Right atrium auricular region (tissue), 2 donors: ENCODE results near the gene PRPF19. TPM values are rescaled to one million over a fixed set of nuclear protein-coding genes. Genes with fewer than 3 reads are reported as not detected.

Experiments
- DNase-seq: peaks from one replicate; pipeline ENCODE4 v3.0.0-alpha.2; 2019; ENCODE audit warnings: low spot score
- H3K27ac ChIP-seq, 2 donors: fragments of 200-600 bp; sonication (generic); 1 replicate in 1 of 2; 2 replicates in 1 of 2; pipeline ENCODE4 v1.5.1; 2016 to 2019
- H3K27me3 ChIP-seq, 2 donors: fragments of 200-600 bp; sonication (generic); one replicate each; pipeline versions ENCODE4 v1.5.1 to v1.6.0; 2017 to 2019
- H3K36me3 ChIP-seq: fragments of 200-600 bp; sonication (generic); one replicate; pipeline ENCODE4 v1.5.1; 2016
- H3K4me1 ChIP-seq, 2 donors: fragments of 200-600 bp; sonication (generic); one replicate each; pipeline versions ENCODE4 v1.5.1 to v1.6.0; 2017 to 2019
- H3K4me3 ChIP-seq, 2 donors: fragments of 200-600 bp; sonication (generic); 1 replicate in 1 of 2; 2 replicates in 1 of 2; pipeline ENCODE4 v1.5.1; 2017 to 2019; ENCODE audit warnings: mild to moderate bottlenecking in 1 of 2, moderate library complexity in 1 of 2
- H3K9me3 ChIP-seq, 2 donors: fragments of 200-600 bp; sonication (generic); one replicate each; pipeline ENCODE4 v1.5.1; 2019
- CTCF ChIP-seq, 2 donors: fragments of 200-600 bp; sonication (generic); IDR thresholded peaks; one replicate each; pipeline ENCODE4 v1.5.1; 2019; ENCODE audit warnings: antibody characterized with exemption in 2 of 2
- total RNA-seq, 2 donors: library from RNA; depleted of rRNA; stranded (reverse); fragments of >200 nt; gene quantifications; one replicate each; pipeline ENCODE4 v1.1.0, GENCODE V29; 2016

Gene PRPF19
- total RNA-seq, 2 donors from 2014 or later, result 20.3 to 46.2 TPM

GRCh38 chr11:60921777-60922335 is 15.5 kb upstream of the PRPF19 start:
- no peaks in the 10 kb centered on the region for H3K9me3 ChIP-seq
- no peak overlapping the region for H3K4me3 ChIP-seq
- peaks cover 0 to 53% of the 10 kb centered on the region in 2 donors for H3K4me1 ChIP-seq

GRCh38 chr11:60921259-60921658 is 14.9 kb upstream of the PRPF19 start:
- no peaks in the 10 kb centered on the region for H3K9me3 ChIP-seq
- no peak overlapping the region for H3K27ac ChIP-seq
- no peak overlapping the region for H3K4me3 ChIP-seq
- no peak for DNase-seq
- peaks cover 0 to 59% of the 10 kb centered on the region in 2 donors for H3K4me1 ChIP-seq
- no peak for TF ChIP-seq CTCF (IDR thresholded peaks at IDR 0.05)
- peaks cover 0 to 5% of the 10 kb centered on the region in 2 donors for H3K27me3 ChIP-seq
- peaks cover 38% of the 10 kb centered on the region for H3K36me3 ChIP-seq

More at GRCh38 chr11:60921777-60922335, 15.5 kb upstream of the PRPF19 start:
- Histone ChIP-seq H3K27me3 (peaks cover 0 to 5% of the 10 kb centered on the region in 2 donors), H3K36me3 (peaks cover 38% of the 10 kb centered on the region), H3K27ac (no peak overlapping the region)
- TF ChIP-seq CTCF (IDR thresholded peaks at IDR 0.05), result no peak
- no peak for DNase-seq

GRCh38 chr11:60919956-60920355 is 13.6 kb upstream of the PRPF19 start:
- Histone ChIP-seq H3K36me3 (peaks cover 38% of the 10 kb centered on the region), H3K9me3 (no peaks in the 10 kb centered on the region), H3K4me3 (no peak overlapping the region), H3K27me3 (peaks cover 0 to 3% of the 10 kb centered on the region in 2 donors), H3K4me1 (peaks cover 0 to 64% of the 10 kb centered on the region in 2 donors), H3K27ac (no peak overlapping the region)
- no peak for TF ChIP-seq CTCF (IDR thresholded peaks at IDR 0.05)
- no peak for DNase-seq

- H3K4me3 ChIP-seq, result no peak overlapping the region
- no peak for TF ChIP-seq CTCF (IDR thresholded peaks at IDR 0.05)
- no peak overlapping the region for H3K27ac ChIP-seq
- H3K27me3 ChIP-seq, result no peaks in the 10 kb centered on the region
- no peaks in the 10 kb centered on the region for H3K9me3 ChIP-seq
- peaks cover 38% of the 10 kb centered on the region for H3K36me3 ChIP-seq
- peaks cover 0 to 60% of the 10 kb centered on the region in 2 donors for H3K4me1 ChIP-seq
- DNase-seq, result no peak
Measured at GRCh38 chr11:60919320-60919719, 12.9 kb upstream of the PRPF19 start.

- DNase-seq, result no peak
- TF ChIP-seq CTCF (IDR thresholded peaks at IDR 0.05), result no peak
- H3K9me3 ChIP-seq, result no peaks in the 10 kb centered on the region
- H3K4me3 ChIP-seq, result no peak overlapping the region
- H3K27ac ChIP-seq, result no peak overlapping the region
- peaks cover 38% of the 10 kb centered on the region for H3K36me3 ChIP-seq
- H3K4me1 ChIP-seq, result peaks cover 0 to 57% of the 10 kb centered on the region in 2 donors
- no peaks in the 10 kb centered on the region for H3K27me3 ChIP-seq
Measured at GRCh38 chr11:60918939-60919265, 12.5 kb upstream of the PRPF19 start.
